ENCODE results near the gene LYZL2.
"Not testable (repeated sequence)": the region's sequence is repeated elsewhere in the genome, so short reads cannot be mapped to it uniquely, and the experiment has no call there.

The LYZL2 gene

DNA sequence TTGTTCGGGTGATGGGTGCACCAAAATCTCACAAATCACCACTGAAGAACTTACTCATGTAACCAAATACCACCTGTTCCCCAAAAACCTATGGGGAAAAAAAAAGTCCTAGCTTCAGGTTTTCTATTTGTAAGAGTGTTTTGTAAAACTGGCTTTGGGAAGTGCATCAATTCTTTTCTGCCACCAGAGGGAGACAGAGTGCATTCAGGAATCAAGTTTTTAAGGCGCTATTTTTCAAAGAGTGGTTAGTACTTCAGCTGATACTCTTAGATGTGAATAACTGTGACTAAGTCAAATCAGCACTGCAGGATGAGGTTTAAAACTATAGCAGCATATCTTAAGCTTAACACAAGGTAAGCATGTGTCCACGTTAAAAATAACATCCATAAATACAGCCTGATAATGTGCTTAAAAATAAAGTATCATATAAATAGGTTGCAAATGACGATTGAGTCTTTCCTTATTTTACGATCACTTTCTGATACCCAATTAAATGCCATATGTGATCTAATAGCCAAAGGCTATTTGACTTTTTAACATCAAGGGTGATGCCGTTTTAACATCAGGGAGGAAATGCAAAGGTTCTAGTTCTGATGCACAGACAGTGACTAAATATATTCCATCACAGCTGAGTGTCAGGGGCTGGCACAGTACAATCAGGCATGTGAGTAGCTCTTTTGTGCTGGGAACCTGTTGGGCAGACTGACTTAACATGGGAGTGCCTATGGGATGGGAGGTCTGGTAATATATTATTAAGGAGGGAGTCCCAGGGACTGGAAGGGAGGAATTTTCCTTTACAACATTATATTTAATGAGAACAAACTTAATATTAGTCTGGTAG lies 10.6 kb upstream of the LYZL2 start:
- DNase-seq (ENCODE audit: low spot score): peak; percentile 71

DNA sequence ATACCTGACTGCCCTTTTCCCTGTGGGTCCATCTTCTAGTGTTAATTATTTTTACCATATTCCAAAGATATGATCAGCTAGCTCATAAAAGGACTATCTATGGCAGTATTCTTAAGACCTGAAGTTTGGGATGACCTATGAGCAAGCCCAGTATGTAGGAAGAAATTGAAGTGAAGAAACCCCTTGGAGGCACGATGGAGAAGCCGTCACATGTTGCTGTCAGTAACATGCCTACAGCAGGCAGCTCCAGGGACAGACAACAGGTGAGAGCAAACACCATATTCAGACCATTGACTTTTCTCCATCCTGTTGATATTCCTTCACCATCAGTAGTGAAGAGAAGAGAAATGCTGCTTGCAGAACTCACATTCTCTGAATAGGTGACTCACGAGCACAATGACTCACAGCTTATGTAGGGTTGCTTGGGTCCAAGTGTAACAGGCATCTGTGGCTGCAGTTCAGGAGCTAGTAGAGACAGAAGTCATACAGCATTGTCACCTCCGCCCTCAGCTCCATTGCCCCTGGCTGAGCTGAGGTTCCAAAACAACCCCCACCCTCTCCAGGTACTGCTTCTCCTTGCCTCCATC lies 8.4 kb upstream of the LYZL2 start:
- peak; percentile 87 for DNase-seq (ENCODE audit: low spot score)

DNA sequence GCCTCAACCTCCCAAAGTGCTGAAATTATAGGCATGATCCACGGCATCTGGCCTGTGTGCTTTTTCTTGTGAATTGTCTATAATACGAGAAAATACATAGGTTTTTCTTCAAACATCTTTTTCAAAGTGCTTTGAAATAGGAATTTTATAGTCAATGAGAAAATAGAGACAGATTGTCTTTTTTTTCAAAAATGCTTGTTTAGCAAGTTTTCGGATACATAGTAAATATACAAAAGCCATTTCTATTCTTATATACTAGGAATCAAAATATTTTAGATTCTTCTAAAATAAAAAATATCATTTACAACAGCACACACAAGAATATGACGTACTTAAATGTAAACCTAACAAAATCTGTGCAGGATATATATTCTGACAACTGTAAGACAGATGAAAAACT lies 1.6 kb upstream of the LYZL2 start:
- DNase-seq (ENCODE audit: low spot score): no peak

DNA sequence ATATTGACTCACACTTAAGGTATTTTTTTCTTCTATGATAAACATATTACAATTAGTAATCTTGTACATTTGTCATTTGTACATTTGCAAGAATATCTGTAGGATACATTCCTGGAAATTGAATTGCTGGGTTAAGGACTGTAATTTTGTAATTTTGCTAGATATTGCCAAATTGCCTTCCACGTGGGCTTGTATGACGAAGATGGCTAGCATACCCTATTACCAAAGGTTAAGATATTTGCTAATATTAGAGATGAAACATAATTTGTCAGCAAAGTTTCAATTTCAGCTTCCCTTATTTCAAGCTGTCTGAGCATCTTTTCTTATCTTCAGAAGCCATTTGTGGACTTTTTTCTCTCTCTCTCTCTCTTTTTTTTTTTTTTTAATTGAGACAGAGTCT lies 1.0 kb upstream of the LYZL2 start:
- no peak for DNase-seq (ENCODE audit: low spot score)

GRCh38 chr10:30628576-30628975 lies 977 bp downstream of the LYZL2 start:
- DNase-seq (ENCODE audit: low spot score): not testable (repeated sequence)

DNA sequence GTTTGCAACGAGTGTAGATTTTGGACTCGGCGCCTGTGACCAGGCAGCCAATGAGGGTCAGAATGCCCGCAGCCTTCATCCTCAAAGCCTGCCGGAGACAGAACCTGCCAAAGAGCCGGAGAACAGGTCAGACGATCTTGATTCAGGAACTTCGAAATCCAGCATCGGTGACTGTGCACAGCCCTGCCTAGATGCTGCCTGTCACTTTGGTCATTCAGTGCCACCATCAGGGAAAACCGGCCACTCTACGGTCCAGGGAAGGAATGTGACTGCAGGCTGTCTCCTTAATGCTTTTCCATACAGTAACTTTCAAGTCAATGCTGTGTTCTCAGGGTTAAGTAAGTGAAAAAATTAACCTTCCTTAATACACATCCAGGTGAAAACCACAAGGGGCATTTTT lies 2.7 kb downstream of the LYZL2 start:
- not testable (repeated sequence) for DNase-seq (ENCODE audit: low spot score)

DNA sequence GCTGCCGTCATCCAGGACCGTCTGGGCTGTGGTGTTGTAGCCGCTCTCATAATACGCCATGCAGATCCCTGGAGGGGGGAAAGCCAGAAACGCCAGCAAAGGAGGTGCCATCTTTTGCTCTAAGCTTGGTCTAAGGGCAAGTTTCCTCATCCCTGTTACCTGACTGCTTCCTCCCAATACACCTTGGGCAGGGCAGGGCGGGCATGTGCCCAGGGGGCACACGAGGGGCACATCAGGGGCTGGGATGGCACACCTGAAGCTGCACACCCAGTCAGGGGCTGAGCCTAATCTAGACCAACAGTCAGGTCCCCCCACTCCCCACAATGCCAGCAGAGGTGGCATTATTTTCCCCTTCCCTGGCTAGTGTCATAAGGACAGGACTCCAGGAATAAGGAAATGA lies 3.4 kb downstream of the LYZL2 start:
- not testable (repeated sequence) for DNase-seq (ENCODE audit: low spot score)

- DNase-seq (ENCODE audit: low spot score): no peak
Measured at GRCh38 chr10:30625080-30625479, 4.5 kb downstream of the LYZL2 start.

- DNase-seq (ENCODE audit: low spot score): no peak
Measured at GRCh38 chr10:30619966-30620365, 9.6 kb downstream of the LYZL2 start.

- no peak for DNase-seq (ENCODE audit: low spot score)
Measured at GRCh38 chr10:30617070-30617469, 12.5 kb downstream of the LYZL2 start.

- DNase-seq (ENCODE audit: low spot score): not testable (repeated sequence)
Measured at GRCh38 chr10:30611041-30611440, 18.5 kb downstream of the LYZL2 start.

DNA sequence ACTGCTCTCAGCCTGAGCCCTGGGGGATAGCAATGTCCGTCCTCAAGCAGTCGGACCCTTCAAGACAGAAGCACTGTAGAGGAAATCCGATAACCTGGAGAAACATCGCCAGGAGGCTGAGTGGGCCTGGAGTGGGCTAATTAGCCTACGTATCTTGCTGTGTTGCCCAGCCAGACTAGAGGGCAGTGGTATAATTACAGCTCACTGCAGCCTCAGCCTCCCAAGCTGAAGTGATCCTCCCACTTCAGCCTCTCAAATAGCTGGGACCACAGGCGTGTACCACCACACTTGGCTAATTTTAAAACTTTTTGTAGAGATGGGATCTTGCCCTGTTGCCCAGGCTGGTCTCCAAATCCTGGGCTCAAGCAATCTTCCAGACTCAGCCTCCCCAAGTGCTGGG lies 21.7 kb downstream of the LYZL2 start:
- DNase-seq (ENCODE audit: low spot score): no peak

- no peak for DNase-seq (ENCODE audit: low spot score)
Measured at GRCh38 chr10:30606313-30606712, 23.2 kb downstream of the LYZL2 start.

DNA sequence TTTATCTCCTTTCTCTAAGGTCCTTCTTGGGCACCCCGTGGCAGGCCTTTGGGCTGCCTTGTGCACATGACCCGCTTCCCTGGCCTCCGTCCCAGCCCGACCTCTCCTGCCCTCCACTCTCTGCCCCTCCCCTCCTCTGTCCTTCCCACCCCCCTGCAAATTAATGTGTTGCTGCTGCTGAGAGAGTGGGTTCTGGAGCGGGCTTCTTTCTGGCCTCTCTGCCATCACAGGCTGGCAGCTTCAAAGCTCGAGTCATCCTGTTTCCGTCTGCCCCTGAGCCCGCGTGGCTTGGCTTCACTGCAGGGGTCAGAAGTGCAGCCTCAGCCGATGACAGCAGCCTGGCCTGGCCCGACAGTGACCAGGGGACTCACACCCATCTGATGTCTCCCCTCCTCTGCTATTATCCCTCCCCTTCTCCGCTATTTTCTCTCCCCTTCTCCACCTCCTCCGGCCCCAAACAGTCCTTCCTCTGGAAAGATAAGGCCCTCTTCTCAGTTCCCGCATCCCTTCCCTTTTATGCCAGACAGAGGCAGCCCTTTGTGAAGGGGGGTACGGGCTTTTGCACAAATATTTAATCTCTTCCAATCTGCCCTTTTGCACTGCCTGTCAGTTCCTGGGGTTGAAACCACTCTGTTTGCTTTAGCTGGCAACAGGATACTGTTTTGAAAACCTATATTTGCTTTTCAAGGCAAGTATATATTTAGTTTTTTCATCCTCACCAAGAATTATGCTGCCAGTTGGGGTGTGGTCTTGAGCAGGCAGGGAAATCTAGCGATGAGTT lies 24.0 kb downstream of the LYZL2 start:
- DNase-seq (ENCODE audit: low spot score): not testable (repeated sequence)

GRCh38 chr10:30603589-30603988 lies 26.0 kb downstream of the LYZL2 start:
- no peak for DNase-seq (ENCODE audit: low spot score)

GRCh38 chr10:30602747-30603146 lies 26.8 kb downstream of the LYZL2 start:
- no peak for DNase-seq (ENCODE audit: low spot score)

GRCh38 chr10:30600005-30600404 lies 29.5 kb downstream of the LYZL2 start:
- DNase-seq (ENCODE audit: low spot score): no peak

GRCh38 chr10:30598105-30598776 lies 31.3 kb downstream of the LYZL2 start:
- DNase-seq (ENCODE audit: low spot score): no peak

DNA sequence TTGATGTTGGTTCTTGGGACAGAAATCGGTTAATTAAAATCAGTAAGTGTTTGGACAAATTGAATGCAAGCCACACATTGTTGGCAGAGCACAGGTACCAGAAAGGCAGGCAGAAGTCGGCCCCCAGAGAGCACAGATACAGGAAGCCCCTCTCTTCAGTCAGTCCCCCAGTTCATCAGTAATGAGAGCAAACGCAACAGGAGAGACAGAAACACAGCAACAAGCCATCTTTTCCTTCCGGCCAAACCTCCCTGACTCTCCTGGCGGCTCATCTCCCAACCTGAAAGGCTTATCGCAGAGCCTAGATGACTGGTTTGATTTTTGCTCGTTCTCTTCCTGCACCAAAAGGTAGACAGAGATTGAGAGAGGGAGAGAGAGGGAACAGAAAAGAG lies 32.1 kb downstream of the LYZL2 start:
- DNase-seq (ENCODE audit: low spot score): not testable (repeated sequence)

- not testable (repeated sequence) for DNase-seq (ENCODE audit: low spot score)
Measured at GRCh38 chr10:30596493-30597432, 32.8 kb downstream of the LYZL2 start.

GRCh38 chr10:30596013-30596412 lies 33.5 kb downstream of the LYZL2 start:
- DNase-seq (ENCODE audit: low spot score): no peak
